NCI-H2107 (cell line): ENCODE data around the gene TM9SF1.

ENCODE experiments used
- DNase-seq: peaks from one replicate; lab custom pipeline; 2025; lab: John Stamatoyannopoulos, UW

TM9SF1 gene

DNA sequence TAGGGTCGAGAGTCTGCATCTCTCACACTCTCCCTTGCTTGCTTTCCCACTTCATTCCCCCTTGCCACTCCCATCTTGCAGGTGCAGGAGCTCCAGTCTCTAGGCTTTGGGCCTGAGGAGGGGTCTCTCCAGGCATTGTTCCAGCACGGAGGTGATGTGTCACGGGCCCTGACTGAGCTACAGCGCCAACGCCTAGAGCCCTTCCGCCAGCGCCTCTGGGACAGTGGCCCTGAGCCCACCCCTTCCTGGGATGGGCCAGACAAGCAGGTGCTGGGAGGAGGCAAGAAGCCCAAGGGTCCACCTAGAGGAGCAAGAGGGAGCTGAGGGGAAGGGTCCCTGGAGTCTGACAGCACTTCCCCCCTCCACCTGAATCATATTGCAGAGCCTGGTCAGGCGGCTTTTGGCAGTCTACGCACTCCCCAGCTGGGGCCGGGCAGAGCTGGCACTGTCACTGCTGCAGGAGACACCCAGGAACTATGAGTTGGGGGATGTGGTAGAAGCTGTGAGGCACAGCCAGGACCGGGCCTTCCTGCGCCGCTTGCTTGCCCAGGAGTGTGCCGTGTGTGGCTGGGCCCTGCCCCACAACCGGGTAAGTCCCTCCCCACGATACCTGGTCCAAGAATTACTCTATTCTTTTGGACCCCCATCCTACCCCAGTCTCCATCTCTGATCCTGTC is 43.7 kb downstream of the TM9SF1 start:
- DNase-seq, result no peak

DNA sequence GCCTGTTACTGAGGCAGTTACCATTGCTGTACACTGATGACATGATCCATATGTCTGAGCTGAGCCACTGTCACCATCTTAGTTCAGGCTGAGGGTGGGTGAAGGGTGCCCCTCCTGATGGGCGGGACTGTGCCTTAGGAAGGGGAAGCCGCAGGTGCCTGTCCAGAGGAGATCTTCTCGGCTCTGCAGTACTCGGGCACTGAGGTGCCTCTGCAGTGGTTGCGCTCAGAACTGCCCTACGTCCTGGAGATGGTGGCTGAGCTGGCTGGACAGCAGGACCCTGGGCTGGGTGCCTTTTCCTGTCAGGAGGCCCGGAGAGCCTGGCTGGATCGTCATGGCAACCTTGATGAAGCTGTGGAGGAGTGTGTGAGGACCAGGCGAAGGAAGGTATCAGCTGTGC is 44.2 kb downstream of the TM9SF1 start:
- DNase-seq, result no peak

DNA sequence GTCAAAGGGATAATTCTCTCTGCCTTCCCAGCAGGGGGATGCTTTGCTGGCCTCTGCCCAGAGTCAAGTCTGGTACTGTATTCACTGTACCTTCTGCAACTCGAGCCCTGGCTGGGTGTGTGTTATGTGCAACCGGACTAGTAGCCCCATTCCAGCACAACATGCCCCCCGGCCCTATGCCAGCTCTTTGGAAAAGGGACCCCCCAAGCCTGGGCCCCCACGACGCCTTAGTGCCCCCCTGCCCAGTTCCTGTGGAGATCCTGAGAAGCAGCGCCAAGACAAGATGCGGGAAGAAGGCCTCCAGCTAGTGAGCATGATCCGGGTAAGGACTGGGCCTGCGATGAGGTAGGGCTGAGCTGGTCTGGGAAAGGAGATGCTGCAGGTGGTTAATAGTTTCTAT is 44.7 kb downstream of the TM9SF1 start:
- DNase-seq, result no peak

GRCh38 chr14:24150061-24150460 is 45.2 kb downstream of the TM9SF1 start:
- DNase-seq, result no peak

- DNase-seq, result no peak
These were observed 45.8 kb downstream of the TM9SF1 start for GRCh38 chr14:24149302-24149969.

- DNase-seq, result no peak
These were observed 47.3 kb downstream of the TM9SF1 start for GRCh38 chr14:24147761-24148428.

GRCh38 chr14:24146978-24147760 is 48.1 kb downstream of the TM9SF1 start, which contains the start of gene RNF31:
Gene RNF31, plus strand, starts transcription at chr14:24147498. Its CDS starts 201 bp downstream, at chr14:24147699.
- DNase-seq, result peak; percentile 99

DNA sequence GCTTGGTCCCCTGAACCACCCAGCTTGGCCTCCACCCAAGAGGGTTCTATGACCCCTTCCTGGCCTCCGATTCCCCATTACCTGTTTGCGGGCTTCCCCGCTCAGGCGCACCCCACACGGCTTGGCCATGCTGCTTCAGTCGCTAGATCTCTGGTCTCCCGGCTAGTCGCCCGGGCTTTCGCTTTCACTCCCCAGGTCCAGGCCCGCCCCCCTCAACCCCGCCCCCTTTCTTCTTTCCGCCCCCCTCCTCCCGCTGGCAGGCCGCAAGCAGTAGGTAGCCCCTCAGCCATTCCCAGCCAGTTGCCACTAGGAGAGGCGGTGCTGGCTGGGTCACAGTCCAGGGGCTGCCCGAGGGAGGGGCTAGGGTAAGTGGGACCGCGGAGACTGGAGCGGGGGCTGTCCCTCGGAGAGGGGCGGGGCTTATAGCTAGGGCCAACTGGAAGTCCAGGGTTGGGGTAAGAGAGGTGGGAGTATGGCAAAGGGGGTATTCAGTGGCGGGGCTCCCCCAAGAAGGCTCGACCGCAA is 48.7 kb downstream of the TM9SF1 start, which contains the start of gene PSME2:
Gene PSME2 (minus strand): TSS at position 158 of the 525 bp plus-strand sequence. CDS start 29 bp downstream, at position 129.
- peak; percentile 97 for DNase-seq

GRCh38 chr14:24145690-24146452 is 49.4 kb downstream of the TM9SF1 start:
- no peak for DNase-seq

GRCh38 chr14:24145219-24145618 is 50.0 kb downstream of the TM9SF1 start:
- DNase-seq, result no peak

- no peak for DNase-seq
These were observed 50.8 kb downstream of the TM9SF1 start for GRCh38 chr14:24144451-24144850.

GRCh38 chr14:24143511-24143910 is 51.7 kb downstream of the TM9SF1 start:
- no peak for DNase-seq

DNA sequence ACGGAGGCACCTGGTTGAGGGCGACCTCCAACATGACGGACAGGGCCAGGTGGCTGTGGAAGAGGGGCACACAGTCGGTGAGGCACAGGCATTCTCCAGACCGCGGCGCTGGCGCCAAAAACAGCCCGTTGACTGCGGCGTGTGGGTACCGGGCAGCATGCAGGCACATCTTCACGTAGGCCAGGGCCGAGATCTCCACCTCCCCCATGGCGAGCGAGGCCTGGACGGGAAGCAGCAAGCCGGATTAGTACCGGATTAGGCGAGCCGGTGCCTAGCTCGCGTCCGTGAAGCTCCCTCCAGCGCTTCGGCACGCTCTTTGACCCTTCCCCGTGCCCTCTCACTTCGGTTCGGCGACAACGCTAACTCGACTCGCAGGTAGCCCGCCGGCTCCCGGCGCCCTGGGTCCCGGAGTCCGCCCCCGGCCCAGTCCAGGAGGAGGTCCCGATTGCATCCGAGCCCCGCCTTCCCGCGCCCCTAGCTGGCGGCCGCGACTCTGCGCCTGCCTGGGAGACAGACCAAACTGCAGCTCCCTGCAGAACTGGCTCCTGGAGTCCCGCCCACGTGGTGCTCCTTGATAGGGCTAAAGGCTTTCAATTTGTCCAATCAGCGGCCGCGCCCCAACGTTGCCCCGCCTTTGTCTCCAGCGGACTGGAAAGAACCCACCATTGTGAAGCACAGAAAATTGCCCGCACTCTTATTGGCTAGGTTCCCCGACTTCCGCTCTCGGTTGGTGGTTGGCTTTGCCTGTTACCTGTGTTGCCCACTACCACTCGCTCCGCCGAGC is 54.0 kb downstream of the TM9SF1 start, which contains the start of gene EMC9:
Gene EMC9 (minus strand): TSS at position 495 of the 784 bp plus-strand sequence. CDS start 287 bp downstream, at position 208.
- peak; percentile 100 for DNase-seq

DNA sequence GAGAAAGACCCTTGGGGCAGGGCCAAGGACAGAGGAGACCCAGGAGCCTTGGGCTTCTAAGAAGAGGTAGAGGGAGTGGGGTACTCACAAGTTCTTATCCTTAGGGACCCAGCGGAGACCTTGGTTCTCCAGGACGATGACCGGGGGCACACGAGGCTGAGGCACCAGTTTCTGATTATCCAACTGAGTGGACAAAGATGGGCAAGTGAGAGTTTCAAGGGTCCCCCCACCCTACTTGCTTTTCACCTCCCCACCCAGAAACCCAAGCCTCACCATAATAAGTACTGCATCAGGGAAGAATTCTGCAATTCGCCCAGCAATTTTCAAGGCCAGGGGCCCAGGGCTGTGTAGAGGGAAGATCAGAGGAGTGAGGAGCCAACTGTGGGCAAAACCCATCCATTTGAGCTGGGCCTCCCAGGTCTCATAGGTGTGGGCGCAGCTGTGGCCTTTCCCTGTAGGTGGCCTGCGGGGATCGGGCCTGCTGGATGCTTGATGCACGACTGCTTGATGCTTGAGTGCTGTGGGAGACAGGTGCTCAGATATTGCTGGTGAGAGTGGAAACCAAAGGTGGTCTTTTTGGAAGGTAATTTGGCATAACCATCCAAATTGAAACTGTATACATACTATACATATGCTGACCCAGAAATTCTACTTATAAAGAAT is 55.8 kb downstream of the TM9SF1 start:
- DNase-seq, result peak; percentile 16
